ENCODE data around the gene HEPACAM2.

DNA sequence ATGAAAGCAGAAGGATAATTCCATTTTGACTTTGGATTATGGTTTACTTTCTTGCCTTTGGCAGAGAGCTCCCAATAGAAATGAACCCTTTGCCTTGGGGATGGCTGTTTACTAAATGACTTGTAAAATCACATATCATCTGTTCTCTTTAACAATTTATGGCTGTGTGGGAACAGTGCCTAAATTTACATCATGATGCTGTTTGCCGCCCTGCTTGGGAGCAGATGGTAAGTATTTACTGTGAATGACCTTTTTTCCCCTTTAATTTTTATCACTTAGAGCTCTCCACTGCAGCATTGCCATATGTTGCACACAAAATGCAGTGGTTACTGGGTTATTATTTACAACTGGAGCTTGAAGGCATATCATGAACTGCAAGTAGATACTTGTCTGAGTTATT lies 13.4 kb downstream of the HEPACAM2 start:
- TF ChIP-seq POLR2AphosphoS5 (IDR thresholded peaks at IDR 0.05; ENCODE audit: insufficient read depth, low read depth, low read length), result no peak
- TF ChIP-seq, protein P1, sequence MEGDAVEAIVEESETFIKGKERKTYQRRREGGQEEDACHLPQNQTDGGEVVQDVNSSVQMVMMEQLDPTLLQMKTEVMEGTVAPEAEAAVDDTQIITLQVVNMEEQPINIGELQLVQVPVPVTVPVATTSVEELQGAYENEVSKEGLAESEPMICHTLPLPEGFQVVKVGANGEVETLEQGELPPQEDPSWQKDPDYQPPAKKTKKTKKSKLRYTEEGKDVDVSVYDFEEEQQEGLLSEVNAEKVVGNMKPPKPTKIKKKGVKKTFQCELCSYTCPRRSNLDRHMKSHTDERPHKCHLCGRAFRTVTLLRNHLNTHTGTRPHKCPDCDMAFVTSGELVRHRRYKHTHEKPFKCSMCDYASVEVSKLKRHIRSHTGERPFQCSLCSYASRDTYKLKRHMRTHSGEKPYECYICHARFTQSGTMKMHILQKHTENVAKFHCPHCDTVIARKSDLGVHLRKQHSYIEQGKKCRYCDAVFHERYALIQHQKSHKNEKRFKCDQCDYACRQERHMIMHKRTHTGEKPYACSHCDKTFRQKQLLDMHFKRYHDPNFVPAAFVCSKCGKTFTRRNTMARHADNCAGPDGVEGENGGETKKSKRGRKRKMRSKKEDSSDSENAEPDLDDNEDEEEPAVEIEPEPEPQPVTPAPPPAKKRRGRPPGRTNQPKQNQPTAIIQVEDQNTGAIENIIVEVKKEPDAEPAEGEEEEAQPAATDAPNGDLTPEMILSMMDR (IDR thresholded peaks at IDR 0.05; ENCODE audit: extremely low read depth in 1 of 2, insufficient read depth in 1 of 2, low read depth in 1 of 2, low read length in 2 of 2), result no peak
- TF ChIP-seq EZH2 (IDR thresholded peaks at IDR 0.05; ENCODE audit: borderline replicate concordance, low read depth, low read length, severe bottlenecking), result no peak
- no peak for TF ChIP-seq MYC (IDR thresholded peaks at IDR 0.05; ENCODE audit: low read depth, low read length)
- TF ChIP-seq MAX (IDR thresholded peaks at IDR 0.05; ENCODE audit: insufficient read depth, insufficient read length), result no peak
- TF ChIP-seq FOS (IDR thresholded peaks at IDR 0.05; ENCODE audit: borderline replicate concordance, insufficient read depth, low read length), result no peak
- no peak for TF ChIP-seq POLR2A (IDR thresholded peaks at IDR 0.05; ENCODE audit: low read depth, low read length)
- TF ChIP-seq GATA2 (IDR thresholded peaks at IDR 0.05; ENCODE audit: insufficient read depth, insufficient read length, low read depth, low read length), result no peak
- TF ChIP-seq JUN (IDR thresholded peaks at IDR 0.05; ENCODE audit: borderline replicate concordance, insufficient read depth, insufficient read length, low read depth), result no peak

All from endothelial cell of umbilical vein (primary cell).